ENCODE measurements around the gene NLRP7.
"Not testable (repeated sequence)": the region's sequence is repeated elsewhere in the genome, so short reads cannot be mapped to it uniquely, and the experiment has no call there.

NLRP7 gene

DNA sequence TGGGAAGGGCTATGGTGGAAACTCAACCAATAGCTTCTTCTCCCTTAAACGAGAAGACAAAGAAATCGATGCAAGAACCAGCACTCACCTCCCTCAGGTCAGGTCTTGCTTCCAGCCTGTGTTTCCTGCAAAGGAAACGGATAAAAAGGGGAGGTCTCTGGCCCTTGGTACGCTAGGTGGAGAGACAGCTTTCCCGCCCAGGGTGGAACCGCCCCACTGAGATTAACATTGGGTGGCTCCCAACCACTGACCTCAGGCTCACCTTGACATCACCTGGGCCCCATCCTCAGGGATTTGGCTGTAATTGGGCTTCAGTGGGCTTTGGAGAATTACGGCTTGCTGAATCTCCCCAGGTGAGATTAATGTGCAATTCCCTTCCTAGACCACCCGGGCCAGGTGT is at the start of gene NLRP7:
Gene NLRP7 (minus strand): TSS at position 150 of the 400 bp plus-strand sequence.
- no peak for DNase-seq (ENCODE audit: low read depth)
- TF ChIP-seq, protein P1, sequence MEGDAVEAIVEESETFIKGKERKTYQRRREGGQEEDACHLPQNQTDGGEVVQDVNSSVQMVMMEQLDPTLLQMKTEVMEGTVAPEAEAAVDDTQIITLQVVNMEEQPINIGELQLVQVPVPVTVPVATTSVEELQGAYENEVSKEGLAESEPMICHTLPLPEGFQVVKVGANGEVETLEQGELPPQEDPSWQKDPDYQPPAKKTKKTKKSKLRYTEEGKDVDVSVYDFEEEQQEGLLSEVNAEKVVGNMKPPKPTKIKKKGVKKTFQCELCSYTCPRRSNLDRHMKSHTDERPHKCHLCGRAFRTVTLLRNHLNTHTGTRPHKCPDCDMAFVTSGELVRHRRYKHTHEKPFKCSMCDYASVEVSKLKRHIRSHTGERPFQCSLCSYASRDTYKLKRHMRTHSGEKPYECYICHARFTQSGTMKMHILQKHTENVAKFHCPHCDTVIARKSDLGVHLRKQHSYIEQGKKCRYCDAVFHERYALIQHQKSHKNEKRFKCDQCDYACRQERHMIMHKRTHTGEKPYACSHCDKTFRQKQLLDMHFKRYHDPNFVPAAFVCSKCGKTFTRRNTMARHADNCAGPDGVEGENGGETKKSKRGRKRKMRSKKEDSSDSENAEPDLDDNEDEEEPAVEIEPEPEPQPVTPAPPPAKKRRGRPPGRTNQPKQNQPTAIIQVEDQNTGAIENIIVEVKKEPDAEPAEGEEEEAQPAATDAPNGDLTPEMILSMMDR (IDR thresholded peaks at IDR 0.05; ENCODE audit: control insufficient read depth, insufficient read depth, low read depth, low read length, missing control alignments), result no peak
- H3K4me3 ChIP-seq (ENCODE audit: control insufficient read depth, low read depth, low read length), result no peak within 1 kb of the TSS

DNA sequence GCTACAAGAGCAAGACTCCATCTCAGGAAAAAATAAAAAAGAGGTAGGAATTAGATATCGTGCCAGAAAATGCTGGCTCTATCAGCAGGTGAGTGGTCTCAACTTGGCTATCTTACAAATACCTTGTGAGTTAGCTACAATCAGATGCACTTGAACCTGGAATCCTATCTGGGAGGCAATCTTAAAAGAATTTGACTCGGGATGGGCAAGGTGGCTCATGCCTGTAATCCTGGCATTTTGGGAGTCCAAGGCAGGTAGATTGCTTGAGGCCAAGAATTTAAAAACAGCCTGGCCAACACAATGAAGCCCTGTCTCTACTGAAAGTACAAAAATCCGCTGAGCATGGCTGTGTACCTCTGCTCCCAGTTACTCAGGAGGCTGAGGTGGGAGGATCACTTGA is 48.2 kb upstream of the NLRP7 start:
- TF ChIP-seq, protein P1 (IDR thresholded peaks at IDR 0.05; ENCODE audit: control insufficient read depth, insufficient read depth, low read depth, low read length, missing control alignments), result no peak
- H3K4me3 ChIP-seq (ENCODE audit: control insufficient read depth, low read depth, low read length), result no peak overlapping the region
- DNase-seq (ENCODE audit: low read depth), result no peak

DNA sequence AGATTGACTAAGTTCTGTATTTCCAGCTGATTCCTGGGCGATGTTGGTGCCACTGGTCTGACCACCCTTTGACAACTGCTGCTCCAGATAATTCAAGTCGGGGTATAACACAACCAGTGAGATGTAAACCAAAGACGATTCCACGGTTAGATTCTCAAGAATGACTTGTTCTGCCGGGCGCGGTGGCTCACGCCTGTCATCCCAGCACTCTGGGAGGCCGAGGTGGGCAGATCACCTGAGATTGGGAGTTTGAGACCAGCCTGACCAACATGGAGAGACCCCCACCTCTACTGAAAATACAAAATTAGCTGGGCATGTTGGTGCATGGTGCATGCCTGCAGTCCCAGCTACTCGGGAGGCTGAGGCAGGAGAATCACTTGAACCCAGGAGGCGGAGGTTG is 42.2 kb upstream of the NLRP7 start:
- DNase-seq (ENCODE audit: low read depth); H3K4me3 ChIP-seq (ENCODE audit: control insufficient read depth, low read depth, low read length): not testable (repeated sequence)

DNA sequence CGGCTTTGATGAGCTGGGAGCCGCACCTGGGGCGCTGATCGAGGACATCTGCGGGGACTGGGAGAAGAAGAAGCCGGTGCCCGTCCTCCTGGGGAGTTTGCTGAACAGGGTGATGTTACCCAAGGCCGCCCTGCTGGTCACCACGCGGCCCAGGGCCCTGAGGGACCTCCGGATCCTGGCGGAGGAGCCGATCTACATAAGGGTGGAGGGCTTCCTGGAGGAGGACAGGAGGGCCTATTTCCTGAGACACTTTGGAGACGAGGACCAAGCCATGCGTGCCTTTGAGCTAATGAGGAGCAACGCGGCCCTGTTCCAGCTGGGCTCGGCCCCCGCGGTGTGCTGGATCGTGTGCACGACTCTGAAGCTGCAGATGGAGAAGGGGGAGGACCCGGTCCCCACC is 35.2 kb upstream of the NLRP7 start:
- not testable (repeated sequence) for DNase-seq (ENCODE audit: low read depth); H3K4me3 ChIP-seq (ENCODE audit: control insufficient read depth, low read depth, low read length)

DNA sequence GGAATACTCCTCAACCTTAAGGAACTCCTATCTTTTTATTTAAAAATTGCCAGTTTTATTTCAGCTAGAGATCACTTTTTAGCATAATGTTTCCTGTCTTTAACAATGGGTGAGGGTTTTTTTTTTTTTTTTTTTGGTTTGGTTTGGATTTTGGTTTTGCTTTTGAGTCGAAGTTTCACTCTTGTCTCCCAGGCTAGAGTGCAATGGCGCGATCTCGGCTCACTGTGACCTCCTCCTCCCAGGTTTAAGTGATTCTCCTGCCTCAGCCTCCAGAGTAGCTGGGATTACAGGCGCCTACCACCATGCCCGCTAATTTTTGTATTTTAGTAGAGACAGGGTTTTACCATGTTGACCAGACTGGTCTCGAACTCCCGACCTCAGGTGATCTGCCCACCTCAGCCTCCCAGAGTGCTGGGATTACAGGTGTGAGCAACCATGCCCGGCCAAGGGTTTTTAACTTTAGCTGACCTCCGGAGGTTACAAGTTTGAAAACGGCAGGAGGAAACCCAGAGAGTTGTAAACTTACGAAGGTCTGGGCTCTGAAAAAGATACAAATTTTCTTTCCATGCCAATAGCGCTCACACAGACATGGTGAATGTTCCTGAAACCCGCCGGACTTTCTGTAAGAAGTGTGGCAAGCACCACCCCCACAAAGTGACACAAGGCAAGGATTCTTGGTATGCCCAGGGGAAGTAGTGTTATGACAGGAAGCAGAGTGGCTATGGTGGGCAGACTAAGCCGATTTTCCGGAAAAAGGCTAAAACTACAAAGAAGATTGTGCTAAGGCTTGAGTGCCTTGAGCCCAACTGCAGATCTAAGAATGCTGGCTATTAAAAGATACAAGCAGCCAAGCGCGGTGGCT is 26.1 kb upstream of the NLRP7 start:
- not testable (repeated sequence) for H3K4me3 ChIP-seq (ENCODE audit: control insufficient read depth, low read depth, low read length); DNase-seq (ENCODE audit: low read depth)

DNA sequence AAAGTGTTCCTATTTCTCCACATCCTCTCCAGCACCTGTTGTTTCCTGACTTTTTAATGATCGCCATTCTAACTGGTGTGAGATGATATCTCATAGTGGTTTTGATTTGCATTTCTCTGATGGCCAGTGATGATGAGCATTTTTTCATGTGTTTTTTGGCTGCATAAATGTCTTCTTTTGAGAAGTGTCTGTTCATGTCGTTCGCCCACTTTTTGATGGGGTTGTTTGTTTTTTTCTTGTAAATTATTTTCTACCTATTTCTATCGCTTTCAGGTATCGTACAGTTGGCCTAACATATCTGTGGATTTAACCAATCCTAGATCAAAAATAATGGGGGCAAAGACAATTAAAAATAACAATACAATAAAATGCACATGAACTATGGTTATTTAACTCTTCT is 24.1 kb upstream of the NLRP7 start:
- not testable (repeated sequence) for H3K4me3 ChIP-seq (ENCODE audit: control insufficient read depth, low read depth, low read length); DNase-seq (ENCODE audit: low read depth)

DNA sequence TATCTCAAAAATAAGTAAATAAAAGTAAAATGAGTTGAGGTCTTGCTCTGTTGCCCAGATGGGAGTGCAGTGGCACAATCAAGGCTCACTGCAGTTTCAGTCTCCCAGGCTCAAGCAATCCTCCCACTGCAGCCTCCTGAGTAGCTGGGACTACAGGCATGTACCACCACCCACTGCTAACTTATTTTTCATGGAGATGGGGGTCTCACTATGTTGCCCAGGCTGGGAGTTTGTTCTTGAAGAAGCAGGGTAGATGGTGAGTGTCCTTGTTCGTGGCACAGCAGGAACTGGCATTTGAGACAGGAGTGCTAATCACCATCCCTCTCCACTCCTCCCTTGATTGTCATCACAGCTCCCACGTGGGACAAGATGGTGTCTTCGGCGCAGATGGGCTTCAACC is 22.3 kb upstream of the NLRP7 start:
- TF ChIP-seq, protein P1 (IDR thresholded peaks at IDR 0.05; ENCODE audit: control insufficient read depth, insufficient read depth, low read depth, low read length, missing control alignments), result no peak
- H3K4me3 ChIP-seq (ENCODE audit: control insufficient read depth, low read depth, low read length), result no peak overlapping the region
- DNase-seq (ENCODE audit: low read depth), result no peak

DNA sequence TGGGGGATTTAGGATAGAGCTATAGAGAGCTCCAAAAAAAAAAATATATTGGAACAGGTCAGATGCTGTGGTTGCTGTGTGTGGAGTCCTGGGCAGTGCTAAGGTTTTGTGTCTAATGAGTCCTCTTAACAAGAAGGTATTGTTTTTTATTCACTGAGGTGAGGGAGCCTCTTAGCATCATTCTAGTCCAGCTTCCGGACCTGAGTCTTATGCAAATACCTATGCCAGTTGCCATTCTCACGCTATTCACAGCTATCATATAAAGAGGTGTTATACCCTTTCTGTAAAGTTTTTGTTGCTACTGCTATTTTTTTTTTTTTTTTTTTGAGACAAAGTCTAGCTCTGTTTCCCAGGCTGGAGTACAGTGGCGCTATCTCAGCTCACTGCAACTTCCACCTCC is 20.3 kb upstream of the NLRP7 start:
- DNase-seq (ENCODE audit: low read depth), result no peak
- no peak overlapping the region for H3K4me3 ChIP-seq (ENCODE audit: control insufficient read depth, low read depth, low read length)
- TF ChIP-seq, protein P1 (IDR thresholded peaks at IDR 0.05; ENCODE audit: control insufficient read depth, insufficient read depth, low read depth, low read length, missing control alignments), result no peak

DNA sequence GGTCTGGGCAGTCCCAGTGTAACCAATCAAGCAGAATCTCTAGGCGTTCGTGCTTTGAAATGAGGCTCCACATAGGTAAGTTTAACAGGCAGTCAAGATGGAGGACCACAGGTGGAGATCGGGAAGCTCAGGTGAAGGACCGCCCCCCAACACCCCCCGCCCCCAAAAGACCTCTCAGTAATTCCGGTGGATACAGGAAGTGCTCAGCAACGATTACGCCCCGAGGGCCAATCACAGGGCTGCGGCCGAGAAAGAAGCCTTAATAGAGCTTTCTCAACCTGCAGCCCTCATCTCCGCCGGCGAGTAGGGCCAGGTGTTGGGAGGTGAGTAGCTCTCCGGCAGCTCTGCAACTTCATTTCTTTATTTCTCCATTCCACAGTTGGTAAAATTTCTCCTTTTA is 17.7 kb upstream of the NLRP7 start:
- DNase-seq (ENCODE audit: low read depth); H3K4me3 ChIP-seq (ENCODE audit: control insufficient read depth, low read depth, low read length): not testable (repeated sequence)
